AG10803 (cell line): Measurements from ENCODE around the gene S100Z.

ENCODE experiments used
- DNase-seq: peaks from one replicate; pipeline ENCODE4 v3.0.0; 2010; ENCODE audit warnings: low read depth
- H3K4me3 ChIP-seq: 2 replicates; pipeline ENCODE4 v1.5.1; 2011; ENCODE audit warnings: mild to moderate bottlenecking, low read length, control low read depth
- CTCF ChIP-seq: conservative IDR thresholded peaks from 2 replicates; pipeline ENCODE4 v1.5.1; 2011; ENCODE audit warnings: mild to moderate bottlenecking, low read length, control low read depth, inconsistent platforms

Gene S100Z

GRCh38 chr5:76953551-76954382, 104.0 kb downstream of the S100Z start:
- no peak overlapping the region for H3K4me3 ChIP-seq
- TF ChIP-seq CTCF: no peak
- DNase-seq: no peak

DNA sequence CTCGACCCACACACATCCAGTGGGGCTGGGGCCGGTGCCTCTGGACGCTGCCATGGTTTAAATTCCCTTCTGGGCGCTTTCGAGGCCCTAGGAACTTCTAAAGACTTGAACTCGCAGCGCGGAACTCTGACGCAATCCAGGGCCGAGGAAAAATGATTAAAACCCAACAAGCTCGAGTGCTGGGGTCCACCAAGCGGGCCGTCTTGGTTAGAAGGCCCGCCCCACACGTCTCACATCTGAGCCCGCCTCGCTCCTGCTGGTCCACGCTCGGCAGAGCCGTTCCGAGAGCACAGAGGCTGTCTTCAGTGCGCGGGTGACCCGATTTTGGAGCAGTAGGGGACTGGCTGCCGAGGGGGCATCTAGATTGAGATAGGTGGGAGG, 104.6 kb downstream of the S100Z start:
- DNase-seq: no peak
- no peak overlapping the region for H3K4me3 ChIP-seq
- TF ChIP-seq CTCF: no peak

DNA sequence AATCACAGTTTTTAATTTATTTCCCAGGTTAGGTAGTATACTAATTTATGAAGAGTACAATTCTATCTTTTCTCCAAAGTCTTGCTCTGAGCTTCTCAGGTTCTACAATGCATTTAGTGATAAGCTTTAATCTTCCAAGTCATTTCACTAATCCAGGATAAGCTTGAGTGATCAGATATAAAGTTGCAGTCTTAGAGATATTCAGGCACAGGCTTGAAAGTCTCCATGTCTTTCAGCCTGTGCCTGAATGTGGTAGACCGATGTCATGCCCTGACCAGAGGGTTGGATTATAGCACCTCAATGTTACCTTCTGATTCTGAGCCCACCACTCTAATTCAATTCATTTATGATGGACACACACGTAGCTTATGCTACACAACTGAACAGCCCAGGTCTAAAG, 106.2 kb downstream of the S100Z start:
- no peak for DNase-seq
- H3K4me3 ChIP-seq: no peak overlapping the region
- no peak for TF ChIP-seq CTCF

DNA sequence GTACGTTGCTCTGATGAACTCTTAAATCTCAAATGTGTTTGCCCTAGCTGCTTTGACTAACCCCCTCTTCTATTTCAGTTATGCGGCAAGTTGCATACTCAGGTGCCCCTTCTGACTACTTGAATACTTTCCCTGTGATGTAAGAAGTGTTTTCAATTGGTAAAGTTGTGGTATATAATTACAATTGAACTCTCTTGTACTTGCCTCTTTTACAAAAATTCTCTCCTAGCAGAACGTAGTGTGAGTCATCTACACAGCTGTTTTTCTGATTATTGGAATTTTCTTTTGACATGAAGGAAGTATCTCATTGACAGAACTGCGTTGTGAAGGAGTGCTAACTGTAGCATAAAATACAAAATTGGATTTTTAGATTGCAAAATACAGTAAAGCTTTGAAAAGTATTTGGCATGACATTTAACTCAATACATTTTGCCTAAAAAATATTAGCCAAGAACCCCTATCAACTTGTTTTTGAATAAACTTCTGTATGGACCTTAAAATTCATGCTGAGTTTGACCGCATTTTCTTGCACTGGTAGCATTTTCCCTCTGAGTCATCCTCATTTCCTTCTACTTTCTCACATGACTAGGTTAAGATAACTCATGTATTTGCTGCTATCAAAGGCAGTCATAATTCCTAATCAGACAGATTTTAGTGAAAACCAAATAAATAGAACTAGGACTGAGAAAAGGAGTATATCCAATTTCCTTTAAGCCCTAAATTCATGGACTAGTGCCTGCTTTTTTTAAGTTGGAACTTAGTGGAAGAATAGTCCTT, 109.4 kb downstream of the S100Z start:
- no peak for TF ChIP-seq CTCF
- peak; percentile 18 for DNase-seq
- H3K4me3 ChIP-seq: no peak overlapping the region

- TF ChIP-seq CTCF: no peak
- H3K4me3 ChIP-seq: no peak overlapping the region
- no peak for DNase-seq
Measured at GRCh38 chr5:76960004-76960625, 110.3 kb downstream of the S100Z start.

DNA sequence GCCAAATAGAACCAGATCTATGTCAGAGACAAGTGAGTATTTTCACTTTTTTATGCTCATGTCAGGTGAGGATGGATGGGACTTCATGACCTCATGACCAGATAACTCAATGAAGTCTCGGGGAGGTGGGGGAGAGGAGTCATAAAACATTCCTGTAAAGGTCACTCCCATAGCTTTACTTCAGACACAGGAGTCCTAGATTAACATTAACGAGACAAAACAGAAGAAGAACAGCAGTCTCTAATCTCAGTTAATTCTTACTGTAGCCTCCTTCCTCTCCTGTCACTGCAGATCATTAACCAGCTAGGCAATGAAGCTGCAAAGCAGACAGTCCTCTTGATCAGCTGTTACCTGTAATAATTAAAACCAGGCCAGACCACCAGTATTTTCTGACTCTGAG, 114.2 kb downstream of the S100Z start:
- no peak for DNase-seq
- no peak overlapping the region for H3K4me3 ChIP-seq
- no peak for TF ChIP-seq CTCF
